ENCODE measurements around the gene FAM3B. TPM values are rescaled to one million over a fixed set of nuclear protein-coding genes. Genes with fewer than 3 reads are reported as not detected.

Gene FAM3B
- total RNA-seq, 2 experiments from 2014 or later, result not detected

DNA sequence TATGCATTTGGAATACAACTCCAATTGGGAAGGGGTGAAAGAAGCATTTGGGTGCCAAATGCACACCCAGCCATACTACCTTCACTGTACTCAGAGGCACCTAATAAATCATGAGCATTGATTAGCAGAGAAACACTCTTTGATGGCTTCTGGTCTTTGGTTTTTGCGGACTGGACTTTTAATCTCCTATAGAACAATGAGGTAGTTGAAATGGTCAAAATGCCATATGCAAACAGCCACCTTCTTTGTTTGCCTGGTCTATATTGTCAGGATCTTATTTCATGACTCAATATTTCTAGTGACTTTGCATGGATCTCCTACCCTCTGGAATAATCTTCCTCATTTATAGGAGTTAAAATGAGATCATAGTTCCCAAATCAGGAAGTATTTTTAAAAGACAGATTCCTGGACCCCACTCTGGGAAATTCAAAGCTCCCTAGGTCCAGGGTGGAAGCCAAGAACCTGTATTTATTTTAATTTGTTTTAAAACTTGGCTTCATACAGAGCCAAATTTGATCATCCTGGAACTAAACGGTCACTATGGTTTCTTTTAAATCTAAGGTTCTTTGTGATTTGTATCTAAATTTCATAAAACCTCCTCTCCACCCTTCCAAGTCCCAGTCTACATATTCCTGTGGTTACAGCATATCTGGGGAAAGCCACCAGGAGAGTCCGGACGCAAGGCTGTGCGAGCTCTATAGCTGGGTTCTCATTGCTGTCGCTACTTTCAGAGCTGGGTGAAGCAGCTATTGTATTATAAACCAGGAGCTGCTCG lies 8.7 kb downstream of the FAM3B start:
- Mint-ChIP-seq H3K27ac (no peak overlapping the region), H3K9me3 (no peaks in the 10 kb centered on the region), H3K36me3 (no peaks in the 10 kb centered on the region), H3K27me3 (peaks cover 18% of the 10 kb centered on the region), H3K4me3 (no peak overlapping the region), H3K4me1 (peaks cover 12% of the 10 kb centered on the region)
- DNase-seq (no peak), ATAC-seq (ENCODE audit: low read depth) (no peak)
- POLR2A ChIA-PET, result no interaction called here

DNA sequence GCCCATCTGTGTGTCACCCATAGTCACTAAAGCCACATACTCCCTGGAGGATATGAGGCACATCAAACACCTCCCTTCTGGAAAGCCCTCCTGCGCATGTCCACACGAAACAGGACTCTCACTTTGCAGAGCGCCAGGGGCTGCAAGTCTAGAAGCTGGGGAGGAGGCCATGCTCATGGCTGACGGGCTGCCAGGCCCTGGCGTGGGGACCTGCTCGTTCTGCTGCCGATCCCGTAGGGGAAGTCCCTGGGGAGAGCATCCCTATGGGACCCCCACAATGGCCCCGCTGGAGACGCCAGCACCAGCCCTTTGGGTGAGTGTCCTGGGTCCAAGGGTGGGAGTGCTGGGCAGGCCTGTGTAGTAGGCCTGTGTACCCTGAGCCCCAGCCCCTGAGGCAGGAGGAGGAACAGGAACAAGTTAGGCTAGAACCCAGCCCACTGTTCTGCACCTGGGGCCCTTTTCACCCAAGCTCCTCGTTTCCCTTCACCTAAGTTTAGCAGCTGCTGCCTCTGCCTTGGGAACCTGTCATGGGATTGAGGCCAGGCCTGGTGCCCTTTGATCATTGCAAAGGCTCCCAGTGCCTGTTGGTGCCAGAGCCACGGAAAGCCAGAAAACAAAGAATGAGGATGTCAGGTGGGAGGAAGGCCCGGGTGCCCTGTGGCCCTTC lies 9.9 kb downstream of the FAM3B start:
- H3K36me3 Mint-ChIP-seq, result no peaks in the 10 kb centered on the region
- no peak for DNase-seq
- POLR2A ChIA-PET, result no interaction called here
- H3K9me3 Mint-ChIP-seq, result no peaks in the 10 kb centered on the region
- no peak overlapping the region for H3K27ac Mint-ChIP-seq
- peaks cover 18% of the 10 kb centered on the region for H3K27me3 Mint-ChIP-seq
- H3K4me1 Mint-ChIP-seq, result peaks cover 4% of the 10 kb centered on the region
- H3K4me3 Mint-ChIP-seq, result no peak overlapping the region
- no peak for ATAC-seq (ENCODE audit: low read depth)

DNA sequence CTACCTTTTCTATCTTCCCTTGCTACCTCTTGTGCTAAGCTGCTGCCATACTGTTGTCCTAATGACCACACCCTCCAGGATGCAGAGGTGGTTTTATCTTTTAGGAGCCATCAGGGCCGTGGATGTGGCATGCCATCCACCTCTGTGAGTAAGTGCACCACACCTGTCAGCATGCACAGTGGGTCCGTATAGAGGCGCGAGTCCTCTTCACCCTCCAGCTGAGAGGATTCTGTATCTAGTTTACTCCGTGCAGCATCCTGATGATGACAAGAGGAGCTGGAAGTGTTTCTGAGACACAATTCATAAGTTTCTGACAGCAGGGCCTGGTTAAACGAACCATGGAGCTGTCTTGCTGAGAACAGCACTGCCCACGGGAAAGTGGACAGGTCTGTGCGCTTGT lies 11.2 kb downstream of the FAM3B start:
- POLR2A ChIA-PET, result no interaction called here
- H3K4me1 Mint-ChIP-seq, result no peaks in the 10 kb centered on the region
- DNase-seq, result no peak
- H3K4me3 Mint-ChIP-seq, result no peak overlapping the region
- H3K27ac Mint-ChIP-seq, result no peak overlapping the region
- H3K9me3 Mint-ChIP-seq, result no peaks in the 10 kb centered on the region
- no peak for ATAC-seq (ENCODE audit: low read depth)
- peaks cover 20% of the 10 kb centered on the region for H3K27me3 Mint-ChIP-seq
- H3K36me3 Mint-ChIP-seq, result no peaks in the 10 kb centered on the region

DNA sequence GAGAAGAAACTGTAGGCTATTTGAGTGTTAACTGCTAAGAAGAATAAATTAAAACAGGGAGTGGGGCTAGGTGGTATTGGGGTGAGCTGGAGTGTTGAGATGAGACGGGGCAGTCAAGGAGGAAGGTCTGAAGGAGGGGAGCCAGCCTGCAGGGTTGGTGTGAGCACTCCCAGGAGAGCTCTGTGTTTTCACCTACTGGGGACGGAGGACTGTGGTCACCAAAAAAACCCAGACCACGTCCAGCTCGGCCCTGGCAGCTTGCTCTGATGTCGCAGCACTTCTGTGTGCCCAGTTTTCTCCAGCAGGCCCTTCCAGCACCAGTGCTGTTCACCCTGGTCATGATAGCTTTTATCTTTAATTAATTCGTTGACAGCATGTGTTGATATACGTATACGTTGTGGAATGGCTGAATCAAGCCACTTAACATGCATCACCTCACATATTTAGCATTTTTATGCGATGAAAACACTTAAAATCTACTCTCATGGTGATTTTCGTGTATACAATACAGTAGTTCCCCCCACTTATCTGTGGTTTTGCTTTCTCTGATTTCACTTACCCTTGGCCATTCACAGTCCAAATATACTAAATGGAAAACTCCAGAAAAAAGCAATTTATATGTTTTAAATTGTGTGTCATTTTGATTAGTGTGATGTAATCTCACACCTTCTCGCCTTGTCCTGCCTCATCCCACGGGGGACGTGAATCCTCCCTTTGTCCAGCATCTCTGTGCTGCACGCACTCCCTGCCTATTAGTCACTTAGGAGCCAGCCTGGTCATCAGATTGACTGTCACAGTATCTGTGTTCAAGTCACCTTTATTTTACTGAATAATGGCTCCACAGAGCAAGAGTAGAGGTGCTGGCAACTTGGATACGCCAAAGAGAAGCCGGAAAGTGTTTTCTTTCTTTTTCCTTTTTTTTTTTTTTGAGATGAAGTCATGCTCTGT lies 12.3 kb downstream of the FAM3B start:
- no peak overlapping the region for H3K27ac Mint-ChIP-seq
- H3K4me3 Mint-ChIP-seq, result no peak overlapping the region
- no peaks in the 10 kb centered on the region for H3K36me3 Mint-ChIP-seq
- ATAC-seq (ENCODE audit: low read depth) (no peak), DNase-seq (no peak)
- POLR2A ChIA-PET, result no interaction called here
- H3K27me3 Mint-ChIP-seq, result peaks cover 25% of the 10 kb centered on the region
- H3K4me1 Mint-ChIP-seq, result no peaks in the 10 kb centered on the region
- H3K9me3 Mint-ChIP-seq, result peaks cover 6% of the 10 kb centered on the region

DNA sequence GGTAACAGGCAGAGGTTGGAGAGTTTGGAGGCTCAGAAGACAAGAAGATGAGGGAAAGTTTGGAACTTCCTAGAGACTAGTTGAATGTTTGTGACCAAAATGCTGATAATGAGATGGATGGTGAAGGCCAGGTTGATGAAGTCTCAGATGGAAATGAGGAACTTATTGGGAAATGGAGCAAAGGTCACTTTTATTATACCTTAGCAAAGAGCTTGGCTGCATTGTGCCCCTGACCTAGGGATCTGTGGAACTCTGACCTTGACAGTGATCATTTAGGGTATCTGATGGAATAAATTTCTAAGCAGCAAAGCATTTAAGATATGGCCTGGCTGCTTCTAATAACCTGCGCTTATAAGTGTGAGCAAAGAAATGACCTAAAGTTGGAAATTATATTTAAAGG lies 17.2 kb downstream of the FAM3B start:
- H3K4me3 Mint-ChIP-seq, result no peak overlapping the region
- H3K9me3 Mint-ChIP-seq, result peaks cover 9% of the 10 kb centered on the region
- no peak overlapping the region for H3K27ac Mint-ChIP-seq
- POLR2A ChIA-PET, result interaction anchor here (0.6 kb wide), 1 partner anchor 15 kb away, joined by 3 read pairs; no protein-coding TSS in a partner anchor
- DNase-seq (no peak), ATAC-seq (ENCODE audit: low read depth) (no peak)
- no peaks in the 10 kb centered on the region for H3K4me1 Mint-ChIP-seq
- peaks cover 17% of the 10 kb centered on the region for H3K27me3 Mint-ChIP-seq
- H3K36me3 Mint-ChIP-seq, result no peaks in the 10 kb centered on the region

DNA sequence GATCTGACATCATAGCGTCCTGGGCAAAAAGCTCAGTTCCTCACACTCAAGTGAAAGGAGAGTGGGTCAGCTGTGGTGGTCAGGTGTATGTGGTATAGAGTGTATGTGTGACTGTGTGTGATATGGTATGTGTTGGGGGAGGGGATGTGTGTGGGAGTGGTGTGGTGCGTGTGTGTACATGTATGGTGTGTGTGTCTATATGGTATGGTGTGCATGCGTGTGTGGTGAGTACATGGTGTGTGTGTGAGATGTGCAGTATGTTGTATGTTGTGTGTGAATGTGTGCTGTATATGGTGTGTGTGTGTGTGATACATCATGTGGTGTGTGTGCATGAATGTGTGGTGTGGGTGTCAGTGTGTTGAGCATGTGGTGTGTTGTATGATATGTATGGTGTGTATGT lies 20.9 kb downstream of the FAM3B start:
- Mint-ChIP-seq H3K27ac (no peak overlapping the region), H3K4me1 (no peaks in the 10 kb centered on the region), H3K36me3 (no peaks in the 10 kb centered on the region), H3K27me3 (peaks cover 16% of the 10 kb centered on the region), H3K4me3 (no peak overlapping the region), H3K9me3 (peaks cover 17% of the 10 kb centered on the region)
- ATAC-seq (ENCODE audit: low read depth) (no peak), DNase-seq (no peak)
- POLR2A ChIA-PET, result no interaction called here

DNA sequence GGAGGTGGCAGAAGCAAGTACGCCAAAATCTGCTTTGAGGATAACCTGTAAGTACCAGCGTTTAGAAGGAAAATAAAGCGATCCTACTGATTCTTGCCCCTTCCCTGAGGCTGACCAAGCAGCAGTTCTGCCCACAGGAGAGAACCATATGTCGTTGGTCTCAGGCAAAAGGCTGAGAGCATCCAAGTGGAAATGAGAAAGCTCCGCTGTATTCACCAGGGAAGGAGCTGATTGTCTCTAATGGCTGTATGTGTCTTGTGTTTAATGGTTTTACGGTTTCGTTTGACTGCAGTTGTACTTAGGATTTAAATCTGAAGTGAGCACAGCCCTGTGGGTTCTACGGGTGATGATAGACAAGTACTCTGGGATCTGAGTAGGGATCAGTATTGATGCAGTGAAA lies 21.9 kb downstream of the FAM3B start:
- Mint-ChIP-seq H3K27ac (no peak overlapping the region), H3K36me3 (no peaks in the 10 kb centered on the region), H3K9me3 (peaks cover 15% of the 10 kb centered on the region), H3K4me3 (no peak overlapping the region), H3K27me3 (peaks cover 24% of the 10 kb centered on the region), H3K4me1 (no peaks in the 10 kb centered on the region)
- POLR2A ChIA-PET, result no interaction called here
- ATAC-seq (ENCODE audit: low read depth) (no peak), DNase-seq (no peak)

DNA sequence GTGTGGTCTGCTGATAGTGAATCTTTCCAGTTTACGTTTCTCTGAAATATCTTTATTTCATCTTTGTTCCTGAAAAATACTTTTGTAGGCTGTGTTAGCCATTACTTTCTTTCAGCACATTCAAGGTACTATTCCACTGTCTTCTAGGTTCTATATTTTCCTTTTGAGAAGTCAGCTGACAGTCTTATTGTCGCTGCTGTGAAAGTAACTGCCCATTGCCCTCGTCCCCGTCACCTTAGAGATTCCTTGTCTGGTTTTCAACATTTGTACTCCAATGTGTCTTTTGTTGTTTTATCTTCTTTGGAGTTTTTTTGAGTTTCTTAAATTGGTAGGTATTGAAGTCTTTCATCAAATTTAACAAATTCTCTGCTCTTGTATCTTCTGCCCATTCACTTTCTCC lies 25.4 kb downstream of the FAM3B start:
- H3K27ac Mint-ChIP-seq, result no peak overlapping the region
- POLR2A ChIA-PET, result no interaction called here
- H3K9me3 Mint-ChIP-seq, result peaks cover 10% of the 10 kb centered on the region
- H3K36me3 Mint-ChIP-seq, result no peaks in the 10 kb centered on the region
- ATAC-seq (ENCODE audit: low read depth), result no peak
- no peaks in the 10 kb centered on the region for H3K4me1 Mint-ChIP-seq
- peaks cover 22% of the 10 kb centered on the region for H3K27me3 Mint-ChIP-seq
- H3K4me3 Mint-ChIP-seq, result no peak overlapping the region
- no peak for DNase-seq

DNA sequence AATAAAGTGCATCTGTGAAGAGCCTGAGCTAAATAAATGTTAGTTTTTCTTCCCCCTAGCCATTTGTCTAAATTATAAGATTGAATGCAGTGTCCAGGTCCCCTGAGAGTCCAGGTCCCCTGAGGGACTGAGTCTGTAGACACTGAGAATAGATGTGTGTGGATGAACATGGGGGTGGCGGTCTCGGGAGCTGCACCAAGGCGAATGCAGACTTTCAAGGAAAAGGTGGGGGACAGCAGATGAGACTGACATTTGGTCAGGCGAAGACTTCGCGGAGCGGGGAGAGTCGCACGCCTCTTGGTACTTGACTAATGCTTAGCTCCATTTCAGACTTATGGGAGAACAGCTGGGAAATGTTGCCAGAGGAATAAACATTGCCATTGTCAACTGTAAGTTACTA lies 27.5 kb downstream of the FAM3B start:
- H3K9me3 Mint-ChIP-seq, result peaks cover 10% of the 10 kb centered on the region
- no peak overlapping the region for H3K4me3 Mint-ChIP-seq
- H3K27me3 Mint-ChIP-seq, result peaks cover 28% of the 10 kb centered on the region
- H3K4me1 Mint-ChIP-seq, result no peaks in the 10 kb centered on the region
- no peak for ATAC-seq (ENCODE audit: low read depth)
- no peaks in the 10 kb centered on the region for H3K36me3 Mint-ChIP-seq
- DNase-seq, result no peak
- POLR2A ChIA-PET, result no interaction called here
- no peak overlapping the region for H3K27ac Mint-ChIP-seq

DNA sequence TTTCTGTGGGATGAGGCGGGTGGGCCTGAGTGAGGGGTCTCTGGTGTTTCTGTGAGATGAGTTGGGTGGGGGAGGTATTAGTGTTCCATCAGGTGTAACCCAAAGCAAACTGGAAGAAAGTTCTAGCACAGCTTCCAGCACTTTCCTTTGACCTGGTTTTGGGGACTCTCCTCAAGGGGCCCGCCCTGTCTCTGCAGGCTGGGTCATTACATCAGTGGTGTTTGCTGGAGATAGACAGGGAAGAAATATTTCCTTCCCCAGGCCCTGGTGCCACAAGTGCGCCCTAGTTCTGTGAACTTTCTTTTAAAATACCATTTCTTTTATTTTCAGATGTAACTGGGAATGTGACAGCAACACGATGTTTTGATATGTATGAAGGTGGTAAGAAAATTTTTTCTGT lies 28.8 kb downstream of the FAM3B start:
- no peak for ATAC-seq (ENCODE audit: low read depth)
- Mint-ChIP-seq H3K27ac (no peak overlapping the region), H3K4me3 (no peak overlapping the region), H3K36me3 (no peaks in the 10 kb centered on the region), H3K27me3 (peaks cover 26% of the 10 kb centered on the region), H3K9me3 (peaks cover 8% of the 10 kb centered on the region), H3K4me1 (no peaks in the 10 kb centered on the region)
- POLR2A ChIA-PET, result no interaction called here
- no peak for DNase-seq

DNA sequence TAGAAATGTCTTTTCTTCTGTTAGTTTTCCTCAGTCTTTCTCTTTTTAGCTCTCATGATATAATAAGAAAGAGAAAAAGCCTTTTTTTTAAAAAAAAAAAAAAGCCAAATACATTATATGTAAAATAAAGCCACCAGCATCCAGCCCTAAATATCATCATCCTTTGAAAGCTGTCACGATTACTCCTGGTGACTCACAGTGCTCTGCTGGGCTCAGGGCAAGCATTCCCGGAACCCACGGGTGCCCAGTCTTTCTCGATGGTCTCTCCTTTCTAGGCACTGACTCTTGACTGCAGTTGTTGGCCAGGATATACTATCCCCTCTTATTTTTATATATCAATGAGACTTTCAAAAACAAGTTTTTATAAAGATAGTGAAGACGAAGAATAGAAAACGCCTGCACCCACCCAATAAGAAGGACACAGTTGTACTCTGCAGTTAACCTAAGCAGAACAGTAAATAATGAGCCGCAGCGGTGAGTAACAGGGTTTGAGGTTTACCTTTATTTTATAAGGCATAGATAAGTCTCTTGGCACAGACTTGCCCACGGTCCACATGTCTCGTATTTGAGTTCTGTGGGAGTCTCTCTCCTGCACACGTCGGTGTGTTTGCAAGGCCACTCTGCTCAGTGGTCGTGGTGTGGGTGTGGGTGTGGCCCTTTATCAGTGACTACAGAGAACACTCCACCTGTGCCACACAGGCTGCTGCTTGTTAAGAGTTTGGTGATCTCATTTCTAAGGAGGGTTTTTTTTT lies 29.5 kb downstream of the FAM3B start:
- peaks cover 27% of the 10 kb centered on the region for H3K27me3 Mint-ChIP-seq
- peaks cover 8% of the 10 kb centered on the region for H3K9me3 Mint-ChIP-seq
- ATAC-seq (ENCODE audit: low read depth) (no peak), DNase-seq (no peak)
- H3K4me1 Mint-ChIP-seq, result no peaks in the 10 kb centered on the region
- H3K4me3 Mint-ChIP-seq, result no peak overlapping the region
- H3K27ac Mint-ChIP-seq, result no peak overlapping the region
- H3K36me3 Mint-ChIP-seq, result no peaks in the 10 kb centered on the region
- POLR2A ChIA-PET, result no interaction called here

DNA sequence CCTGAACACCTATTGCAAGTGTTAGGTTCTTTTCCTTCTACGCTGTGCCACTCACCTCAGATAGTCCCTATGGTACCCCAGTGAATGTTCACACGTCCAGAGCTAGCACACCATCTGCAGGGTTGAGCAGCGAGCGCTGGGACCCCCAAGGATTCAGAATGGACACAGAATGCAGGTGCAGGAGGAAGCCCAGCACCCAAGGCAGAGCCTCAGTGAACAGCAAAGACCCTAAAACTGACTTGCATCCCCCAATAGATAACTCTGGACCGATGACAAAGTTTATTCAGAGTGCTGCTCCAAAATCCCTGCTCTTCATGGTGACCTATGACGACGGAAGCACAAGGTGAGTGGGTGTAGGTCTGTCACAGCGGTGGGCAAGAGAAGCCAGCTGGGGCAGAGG lies 30.2 kb downstream of the FAM3B start:
- peaks cover 27% of the 10 kb centered on the region for H3K27me3 Mint-ChIP-seq
- no peaks in the 10 kb centered on the region for H3K36me3 Mint-ChIP-seq
- H3K4me1 Mint-ChIP-seq, result no peaks in the 10 kb centered on the region
- H3K9me3 Mint-ChIP-seq, result peaks cover 8% of the 10 kb centered on the region
- H3K4me3 Mint-ChIP-seq, result no peak overlapping the region
- ATAC-seq (ENCODE audit: low read depth) (no peak), DNase-seq (no peak)
- H3K27ac Mint-ChIP-seq, result no peak overlapping the region
- POLR2A ChIA-PET, result no interaction called here

DNA sequence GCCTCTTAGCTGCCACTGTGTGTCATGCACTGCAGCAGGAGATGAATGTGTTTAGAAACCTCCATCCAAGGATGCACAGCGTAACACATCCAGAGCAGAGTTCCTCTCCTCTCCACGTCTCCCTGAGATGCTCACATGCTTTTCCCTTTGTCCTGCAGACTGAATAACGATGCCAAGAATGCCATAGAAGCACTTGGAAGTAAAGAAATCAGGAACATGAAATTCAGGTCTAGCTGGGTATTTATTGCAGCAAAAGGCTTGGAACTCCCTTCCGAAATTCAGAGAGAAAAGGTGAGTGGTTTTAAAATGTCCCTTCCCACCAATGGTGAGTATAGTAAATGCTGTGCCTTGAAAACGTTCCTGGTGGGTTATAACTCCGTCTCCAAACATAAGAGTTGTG lies 31.8 kb downstream of the FAM3B start:
- no peaks in the 10 kb centered on the region for H3K9me3 Mint-ChIP-seq
- DNase-seq (no peak), ATAC-seq (ENCODE audit: low read depth) (no peak)
- H3K36me3 Mint-ChIP-seq, result no peaks in the 10 kb centered on the region
- H3K4me3 Mint-ChIP-seq, result no peak overlapping the region
- H3K27me3 Mint-ChIP-seq, result peaks cover 13% of the 10 kb centered on the region
- no peaks in the 10 kb centered on the region for H3K4me1 Mint-ChIP-seq
- no peak overlapping the region for H3K27ac Mint-ChIP-seq
- POLR2A ChIA-PET, result no interaction called here

Measured in activated naive CD8-positive, alpha-beta T cell treated with anti-CD3 and anti-CD28 coated beads, Interleukin-2, amount 10 ng/mL, durations not matched to agents 7 days and 5 days (primary cell).